HG03103 (cell line): ENCODE results near the gene ACTR3C.

ENCODE experiments used
- ATAC-seq: cut with Tn5 transposase; IDR thresholded peaks from one replicate; pipeline ENCODE4 v1.9.1; 2021; ENCODE audit warnings: low read depth; ENCODE audit not compliant: unreplicated experiment

Gene ACTR3C

GRCh38 chr7:150322833-150323681 lies at the start of gene ACTR3C, which contains the start of gene LRRC61:
TSS of gene ACTR3C (minus strand) at chr7:150323545. CDS start at chr7:150295296, 28,249 bp downstream.
TSS of gene LRRC61 (plus strand) at chr7:150323355. CDS start at chr7:150336862, 13,507 bp downstream.
- ATAC-seq, result peak; percentile 57

- no peak for ATAC-seq
These were observed 49.1 kb upstream of the ACTR3C start for GRCh38 chr7:150372271-150373048.

- ATAC-seq, result no peak
These were observed 48.6 kb upstream of the ACTR3C start for GRCh38 chr7:150371996-150372270.

- no peak for ATAC-seq
These were observed 48.0 kb upstream of the ACTR3C start for GRCh38 chr7:150371131-150371995.

- no peak for ATAC-seq
These were observed 47.3 kb upstream of the ACTR3C start for GRCh38 chr7:150370612-150371071.

GRCh38 chr7:150369748-150370501 lies 46.6 kb upstream of the ACTR3C start:
- ATAC-seq, result no peak

GRCh38 chr7:150368884-150369747 lies 45.8 kb upstream of the ACTR3C start:
- ATAC-seq, result peak; percentile 33

- peak; percentile 55 for ATAC-seq
These were observed 44.9 kb upstream of the ACTR3C start, which contains the start of gene REPIN1 for GRCh38 chr7:150368096-150368883. TSS of gene REPIN1 (plus strand) at chr7:150368822. CDS start at chr7:150369712, 890 bp downstream.

GRCh38 chr7:150367677-150368095 lies 44.3 kb upstream of the ACTR3C start:
- ATAC-seq, result no peak

GRCh38 chr7:150365673-150366398 lies 42.5 kb upstream of the ACTR3C start:
- ATAC-seq, result no peak

GRCh38 chr7:150365194-150365593 lies 41.8 kb upstream of the ACTR3C start:
- no peak for ATAC-seq

GRCh38 chr7:150363872-150364271 lies 40.5 kb upstream of the ACTR3C start:
- no peak for ATAC-seq

GRCh38 chr7:150363370-150363769 lies 40.0 kb upstream of the ACTR3C start:
- ATAC-seq, result no peak

- ATAC-seq, result no peak
These were observed 38.7 kb upstream of the ACTR3C start for GRCh38 chr7:150361807-150362621.

- no peak for ATAC-seq
These were observed 38.1 kb upstream of the ACTR3C start for GRCh38 chr7:150361402-150361801.

GRCh38 chr7:150360363-150361058 lies 37.2 kb upstream of the ACTR3C start:
- no peak for ATAC-seq
